ENCODE data around the gene B4GALT5.

DNA sequence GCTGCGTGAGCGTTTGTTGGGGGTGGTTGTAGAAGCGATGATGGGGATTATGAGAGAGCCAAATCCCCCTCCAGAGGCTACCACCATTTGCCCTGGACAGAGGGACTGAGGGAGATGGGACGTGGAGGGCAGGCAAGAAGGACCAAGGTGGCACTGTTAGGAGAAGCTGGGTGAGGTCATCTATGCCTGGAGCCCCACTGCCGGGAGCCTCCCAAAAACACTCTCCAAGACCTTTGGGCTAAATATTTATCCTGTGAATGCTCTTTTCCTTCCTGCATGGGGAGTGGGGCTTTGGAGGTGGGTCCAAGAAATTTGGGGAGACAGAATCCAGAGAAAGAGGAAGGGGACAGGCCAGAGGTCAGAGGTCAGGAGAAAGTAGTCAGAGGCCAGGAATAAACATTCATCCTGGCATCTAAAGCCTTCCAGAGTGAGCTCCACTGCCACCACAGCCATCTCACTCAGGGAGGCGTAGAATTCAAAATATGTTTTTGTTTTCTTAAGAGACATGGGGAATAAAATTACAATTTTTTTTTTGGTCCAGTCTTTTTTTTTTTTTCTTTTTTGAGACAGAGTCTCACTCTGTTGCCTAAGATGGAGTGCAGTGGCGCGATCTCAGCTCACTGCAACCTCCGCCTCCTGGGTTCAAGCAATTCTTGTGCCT, 128.0 kb downstream of the B4GALT5 start:
- TF ChIP-seq CTCF (IDR thresholded peaks at IDR 0.05 in 8 of 11, conservative IDR thresholded peaks at IDR 0.05 in 3 of 11), result no peak
- no peak for TF ChIP-seq POLR2A (IDR thresholded peaks at IDR 0.05)
- TF ChIP-seq POLR2AphosphoS5 (IDR thresholded peaks at IDR 0.05), result no peak

Data from spleen (tissue), 7 donors.